DMS 273 (cell line): Measurements from ENCODE around the gene ZNF804B.

ENCODE experiments used
- DNase-seq: peaks from one replicate; lab custom pipeline; 2025; ENCODE audit not compliant: unreplicated experiment; lab: John Stamatoyannopoulos, UW

Gene ZNF804B

GRCh38 chr7:88965371-88965770, 205.9 kb downstream of the ZNF804B start:
- no peak for DNase-seq

GRCh38 chr7:88967432-88967831, 207.9 kb downstream of the ZNF804B start:
- no peak for DNase-seq

GRCh38 chr7:88969167-88969566, 209.7 kb downstream of the ZNF804B start:
- DNase-seq = no peak

- no peak for DNase-seq
These were observed 225.8 kb downstream of the ZNF804B start for GRCh38 chr7:88985295-88985694.

- no peak for DNase-seq
These were observed 241.8 kb downstream of the ZNF804B start for GRCh38 chr7:89001306-89001705.

GRCh38 chr7:89002981-89003956, 243.8 kb downstream of the ZNF804B start:
- no peak for DNase-seq

GRCh38 chr7:89012016-89012415, 252.5 kb downstream of the ZNF804B start:
- no peak for DNase-seq

- no peak for DNase-seq
These were observed 258.2 kb downstream of the ZNF804B start for GRCh38 chr7:89017695-89018094.

GRCh38 chr7:89021741-89022140, 262.2 kb downstream of the ZNF804B start:
- DNase-seq = no peak

GRCh38 chr7:89023206-89023605, 263.7 kb downstream of the ZNF804B start:
- DNase-seq = no peak

- DNase-seq = no peak
These were observed 264.4 kb downstream of the ZNF804B start for GRCh38 chr7:89023877-89024276.

GRCh38 chr7:89027781-89028180, 268.3 kb downstream of the ZNF804B start:
- no peak for DNase-seq

GRCh38 chr7:89028319-89028718, 268.8 kb downstream of the ZNF804B start:
- no peak for DNase-seq

- DNase-seq = no peak
These were observed 270.4 kb downstream of the ZNF804B start for GRCh38 chr7:89029864-89030263.

- no peak for DNase-seq
These were observed 281.7 kb downstream of the ZNF804B start for GRCh38 chr7:89041240-89041639.

- no peak for DNase-seq
These were observed 283.4 kb downstream of the ZNF804B start for GRCh38 chr7:89042940-89043339.

GRCh38 chr7:89049043-89049442, 289.5 kb downstream of the ZNF804B start:
- DNase-seq = no peak

- DNase-seq = no peak
These were observed 293.6 kb downstream of the ZNF804B start for GRCh38 chr7:89053130-89053529.

- DNase-seq = no peak
These were observed 294.9 kb downstream of the ZNF804B start for GRCh38 chr7:89054361-89054760.

GRCh38 chr7:89060234-89060633, 300.7 kb downstream of the ZNF804B start:
- DNase-seq = no peak

- no peak for DNase-seq
These were observed 305.3 kb downstream of the ZNF804B start for GRCh38 chr7:89064831-89065230.

- no peak for DNase-seq
These were observed 307.5 kb downstream of the ZNF804B start for GRCh38 chr7:89067048-89067447.

GRCh38 chr7:89072081-89072480, 312.6 kb downstream of the ZNF804B start:
- DNase-seq = no peak
